ENCODE results near the gene SUN2.

DNA sequence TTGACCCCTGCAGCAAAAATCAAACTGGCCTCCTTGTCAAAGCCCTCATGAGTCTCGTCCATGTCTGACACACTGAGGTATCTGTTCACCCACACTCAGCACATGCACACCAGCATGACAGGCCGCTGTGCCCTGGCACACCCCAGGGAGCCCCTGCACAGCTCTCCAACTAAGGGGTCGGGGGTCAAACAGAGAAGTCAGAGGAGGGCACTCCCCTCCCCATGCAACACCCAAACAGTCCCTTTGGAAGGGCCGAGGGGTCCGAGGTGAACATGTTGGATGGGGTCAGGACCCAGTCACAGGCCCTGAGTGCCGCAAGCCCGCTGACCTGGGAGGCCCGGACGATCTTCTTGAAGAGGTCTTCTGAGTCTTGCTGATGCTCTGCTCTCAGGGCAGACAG is 14.6 kb downstream of the SUN2 start:
- TF ChIP-seq POLR2A (IDR thresholded peaks at IDR 0.05): no peak
- TF ChIP-seq POLR2AphosphoS5 (IDR thresholded peaks at IDR 0.05): no peak
